ENCODE data around the gene CDH20.

CDH20 gene

DNA sequence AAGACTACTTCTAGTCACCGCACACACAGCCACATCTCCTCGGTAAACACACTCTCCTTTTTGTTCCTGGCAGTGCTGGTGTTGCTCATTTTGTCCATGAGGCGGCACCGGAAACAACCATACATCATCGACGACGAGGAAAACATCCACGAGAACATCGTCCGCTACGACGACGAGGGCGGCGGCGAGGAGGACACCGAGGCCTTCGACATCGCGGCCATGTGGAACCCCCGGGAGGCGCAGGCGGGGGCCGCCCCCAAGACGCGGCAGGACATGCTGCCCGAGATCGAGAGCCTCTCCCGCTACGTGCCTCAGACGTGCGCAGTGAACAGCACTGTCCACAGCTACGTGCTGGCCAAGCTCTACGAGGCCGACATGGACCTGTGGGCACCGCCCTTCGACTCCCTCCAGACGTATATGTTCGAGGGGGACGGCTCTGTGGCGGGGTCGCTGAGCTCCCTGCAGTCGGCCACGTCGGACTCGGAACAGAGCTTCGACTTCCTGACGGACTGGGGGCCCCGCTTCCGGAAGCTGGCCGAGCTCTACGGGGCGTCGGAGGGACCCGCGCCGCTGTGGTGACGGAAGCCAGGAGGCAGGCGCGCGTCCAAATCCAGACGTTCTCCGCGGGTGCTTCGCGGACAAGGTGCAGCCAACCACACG is 221.0 kb downstream of the CDH20 start:
- no peaks in the 10 kb centered on the region for H3K36me3 ChIP-seq (ENCODE audit: low read length)
- no peaks in the 10 kb centered on the region for H3K9me3 ChIP-seq (ENCODE audit: insufficient read depth, low read length)

DNA sequence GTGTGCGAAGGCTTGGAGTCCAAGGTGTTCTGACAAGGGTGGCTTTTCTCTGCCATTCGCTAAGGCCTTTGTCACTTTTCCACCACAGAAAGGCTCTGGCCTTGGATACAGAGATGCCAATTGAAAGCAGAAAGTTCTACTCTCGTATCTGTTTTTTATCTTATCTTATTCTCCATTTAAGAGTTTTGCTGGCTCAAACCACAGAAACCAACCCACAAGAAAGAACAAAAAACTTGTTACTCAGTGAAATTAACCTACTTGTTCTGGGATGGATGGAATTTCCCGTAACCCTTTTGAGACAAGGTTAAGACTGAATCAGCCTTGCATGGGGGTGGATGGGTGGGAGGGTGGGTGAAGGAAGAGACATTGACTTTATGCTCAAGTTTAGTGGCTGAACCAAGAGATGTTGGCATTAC is 221.7 kb downstream of the CDH20 start:
- H3K27ac ChIP-seq (ENCODE audit: low read depth, low read length), result no peak overlapping the region
- no peaks in the 10 kb centered on the region for H3K9me3 ChIP-seq (ENCODE audit: insufficient read depth, low read length)
- no peaks in the 10 kb centered on the region for H3K27me3 ChIP-seq (ENCODE audit: low read length)
- H3K9ac ChIP-seq (ENCODE audit: low read length), result no peak overlapping the region
- H2AFZ ChIP-seq (ENCODE audit: low read depth, low read length, severe bottlenecking), result no peak overlapping the region
- H4K20me1 ChIP-seq (ENCODE audit: low read depth, low read length), result no peaks in the 10 kb centered on the region
- TF ChIP-seq EZH2phosphoT487 (conservative IDR thresholded peaks at IDR 0.05; ENCODE audit: low read length), result no peak
- TF ChIP-seq, protein P1, sequence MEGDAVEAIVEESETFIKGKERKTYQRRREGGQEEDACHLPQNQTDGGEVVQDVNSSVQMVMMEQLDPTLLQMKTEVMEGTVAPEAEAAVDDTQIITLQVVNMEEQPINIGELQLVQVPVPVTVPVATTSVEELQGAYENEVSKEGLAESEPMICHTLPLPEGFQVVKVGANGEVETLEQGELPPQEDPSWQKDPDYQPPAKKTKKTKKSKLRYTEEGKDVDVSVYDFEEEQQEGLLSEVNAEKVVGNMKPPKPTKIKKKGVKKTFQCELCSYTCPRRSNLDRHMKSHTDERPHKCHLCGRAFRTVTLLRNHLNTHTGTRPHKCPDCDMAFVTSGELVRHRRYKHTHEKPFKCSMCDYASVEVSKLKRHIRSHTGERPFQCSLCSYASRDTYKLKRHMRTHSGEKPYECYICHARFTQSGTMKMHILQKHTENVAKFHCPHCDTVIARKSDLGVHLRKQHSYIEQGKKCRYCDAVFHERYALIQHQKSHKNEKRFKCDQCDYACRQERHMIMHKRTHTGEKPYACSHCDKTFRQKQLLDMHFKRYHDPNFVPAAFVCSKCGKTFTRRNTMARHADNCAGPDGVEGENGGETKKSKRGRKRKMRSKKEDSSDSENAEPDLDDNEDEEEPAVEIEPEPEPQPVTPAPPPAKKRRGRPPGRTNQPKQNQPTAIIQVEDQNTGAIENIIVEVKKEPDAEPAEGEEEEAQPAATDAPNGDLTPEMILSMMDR (IDR thresholded peaks at IDR 0.05; ENCODE audit: insufficient read depth, low read length, poor library complexity, severe bottlenecking), result no peak
- no peaks in the 10 kb centered on the region for H3K36me3 ChIP-seq (ENCODE audit: low read length)
- no peak overlapping the region for H3K4me3 ChIP-seq (ENCODE audit: insufficient read depth, low read length, poor library complexity, severe bottlenecking)
- H3K9me2 ChIP-seq (replicated peaks; ENCODE audit: insufficient read depth, low read length), result no peaks in the 10 kb centered on the region; the same call in 1 of the 2 replicates
- no peaks in the 10 kb centered on the region for H3K79me2 ChIP-seq (ENCODE audit: insufficient read depth, low read length)
- H3K4me2 ChIP-seq (ENCODE audit: low read depth, low read length, poor library complexity, severe bottlenecking), result no peak overlapping the region
- no peaks in the 10 kb centered on the region for H3F3A ChIP-seq (ENCODE audit: insufficient read depth)

More for the DNA sequence above, 221.0 kb downstream of the CDH20 start:
- H3K27me3 ChIP-seq (ENCODE audit: low read length), result no peaks in the 10 kb centered on the region
- no peaks in the 10 kb centered on the region; the same call in 1 of the 2 replicates for H3K9me2 ChIP-seq (replicated peaks; ENCODE audit: insufficient read depth, low read length)
- no peaks in the 10 kb centered on the region for H4K20me1 ChIP-seq (ENCODE audit: low read depth, low read length)
- H3K79me2 ChIP-seq (ENCODE audit: insufficient read depth, low read length), result no peaks in the 10 kb centered on the region
- no peak overlapping the region for H3K4me2 ChIP-seq (ENCODE audit: low read depth, low read length, poor library complexity, severe bottlenecking)
- no peak overlapping the region for H3K9ac ChIP-seq (ENCODE audit: low read length)
- H3K4me3 ChIP-seq (ENCODE audit: insufficient read depth, low read length, poor library complexity, severe bottlenecking), result no peak overlapping the region
- H3F3A ChIP-seq (ENCODE audit: insufficient read depth), result no peaks in the 10 kb centered on the region
- H3K27ac ChIP-seq (ENCODE audit: low read depth, low read length), result no peak overlapping the region
- no peak overlapping the region for H2AFZ ChIP-seq (ENCODE audit: low read depth, low read length, severe bottlenecking)
- TF ChIP-seq, protein P1 (IDR thresholded peaks at IDR 0.05; ENCODE audit: insufficient read depth, low read length, poor library complexity, severe bottlenecking), result no peak
- TF ChIP-seq EZH2phosphoT487 (conservative IDR thresholded peaks at IDR 0.05; ENCODE audit: low read length), result no peak

DNA sequence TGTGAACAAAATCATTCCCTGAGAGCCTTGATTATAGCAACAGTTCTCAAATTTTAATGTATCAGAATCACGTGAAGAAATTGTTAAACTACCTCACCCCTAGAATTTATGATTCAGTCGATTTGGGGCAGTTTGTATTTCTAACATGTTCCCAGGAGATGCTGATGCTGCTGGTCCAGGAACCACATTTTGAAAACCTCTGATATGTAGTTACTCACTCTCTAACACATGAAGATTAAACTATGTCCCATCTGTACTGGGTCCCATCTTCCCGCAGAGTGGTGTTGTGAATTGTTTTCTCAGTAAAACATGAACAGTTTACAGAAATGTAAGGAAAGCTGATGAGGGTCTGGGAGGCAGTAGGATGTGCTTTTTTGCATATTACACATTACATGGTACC is 223.1 kb downstream of the CDH20 start:
- TF ChIP-seq, protein P1 (IDR thresholded peaks at IDR 0.05; ENCODE audit: insufficient read depth, low read length, poor library complexity, severe bottlenecking), result no peak
- TF ChIP-seq EZH2phosphoT487 (conservative IDR thresholded peaks at IDR 0.05; ENCODE audit: low read length), result no peak
- Histone ChIP-seq H3K36me3 (ENCODE audit: low read length) (no peaks in the 10 kb centered on the region), H3K9me2 (replicated peaks; ENCODE audit: insufficient read depth, low read length) (no peaks in the 10 kb centered on the region; the same call in 1 of the 2 replicates), H2AFZ (ENCODE audit: low read depth, low read length, severe bottlenecking) (no peak overlapping the region), H3K79me2 (ENCODE audit: insufficient read depth, low read length) (no peaks in the 10 kb centered on the region), H3K9me3 (ENCODE audit: insufficient read depth, low read length) (no peaks in the 10 kb centered on the region), H3K27me3 (ENCODE audit: low read length) (no peaks in the 10 kb centered on the region), H4K20me1 (ENCODE audit: low read depth, low read length) (no peaks in the 10 kb centered on the region), H3K4me3 (ENCODE audit: insufficient read depth, low read length, poor library complexity, severe bottlenecking) (no peak overlapping the region), H3K9ac (ENCODE audit: low read length) (no peak overlapping the region), H3K27ac (ENCODE audit: low read depth, low read length) (no peak overlapping the region), H3F3A (ENCODE audit: insufficient read depth) (no peaks in the 10 kb centered on the region), H3K4me2 (ENCODE audit: low read depth, low read length, poor library complexity, severe bottlenecking) (no peak overlapping the region)
